Liver (tissue), 9 donors: ENCODE data around the gene PCDHGA5. TPM values are rescaled to one million over a fixed set of nuclear protein-coding genes. Genes with fewer than 3 reads are reported as not detected.
A peak's percentile ranks its signal among the peaks of the same experiment; 100 is the strongest.

Source experiments
- DNase-seq: peaks from one replicate; pipeline ENCODE4 v3.0.0-alpha.2; 2017; ENCODE audit warnings: low spot score
- H3K27ac ChIP-seq, 2 donors: one replicate each; pipeline ENCODE4 v1.7.0; 2013; ENCODE audit warnings: inconsistent platforms in 2 of 2, low read length in 2 of 2, control low read depth in 1 of 2, low read depth in 1 of 2, mild to moderate bottlenecking in 1 of 2
- H3K27me3 ChIP-seq, 4 donors: one replicate each; pipeline versions ENCODE4 v1.6.1 to v1.7.0; 2013; ENCODE audit warnings: low read length in 3 of 4, inconsistent platforms in 1 of 4, mild to moderate bottlenecking in 1 of 4, moderate library complexity in 1 of 4; ENCODE audit not compliant: control insufficient read depth in 4 of 4, insufficient read depth in 4 of 4
- H3K36me3 ChIP-seq, 4 donors: one replicate each; pipeline versions ENCODE4 v1.6.1 to v1.7.0; 2013; ENCODE audit warnings: low read length in 3 of 4, mild to moderate bottlenecking in 3 of 4, low read depth in 1 of 4, moderate library complexity in 1 of 4; ENCODE audit not compliant: control insufficient read depth in 4 of 4, insufficient read depth in 3 of 4
- H3K4me1 ChIP-seq, 4 donors: one replicate each; pipeline versions ENCODE4 v1.6.1 to v1.7.0; 2013; ENCODE audit warnings: low read length in 3 of 4, mild to moderate bottlenecking in 3 of 4, moderate library complexity in 1 of 4; ENCODE audit not compliant: control insufficient read depth in 4 of 4, insufficient read depth in 4 of 4
- H3K4me3 ChIP-seq, 3 donors: one replicate each; pipeline versions ENCODE4 v1.6.1 to v1.7.0; 2013; ENCODE audit warnings: low read length in 3 of 3, control low read depth in 1 of 3, low read depth in 1 of 3, mild to moderate bottlenecking in 1 of 3
- H3K9ac ChIP-seq, 2 donors: one replicate each; pipeline ENCODE4 v1.7.0; 2013; ENCODE audit warnings: low read length in 2 of 2, mild to moderate bottlenecking in 2 of 2, moderate library complexity in 2 of 2, control low read depth in 1 of 2, low read depth in 1 of 2
- H3K9me3 ChIP-seq, 4 donors: one replicate each; pipeline versions ENCODE4 v1.6.1 to v1.7.0; 2013; ENCODE audit warnings: low read length in 3 of 4; ENCODE audit not compliant: control insufficient read depth in 4 of 4
- EGR1 ChIP-seq, 2 donors: IDR thresholded peaks; 2 replicates each; pipeline ENCODE4 v1.6.1; 2016 to 2018; ENCODE audit warnings: antibody characterized with exemption in 2 of 2, low read depth in 2 of 2
- FOXA1 ChIP-seq: IDR thresholded peaks from 2 replicates; pipeline ENCODE4 v1.6.1; 2016; ENCODE audit warnings: antibody characterized with exemption
- FOXA2 ChIP-seq: IDR thresholded peaks from 2 replicates; pipeline ENCODE4 v1.6.1; 2016; ENCODE audit warnings: antibody characterized with exemption
- GABPA ChIP-seq, 2 donors: IDR thresholded peaks in 1 of 2; conservative IDR thresholded peaks in 1 of 2; 2 replicates each; pipeline ENCODE4 v1.6.1; 2016; ENCODE audit warnings: antibody characterized with exemption in 2 of 2, mild to moderate bottlenecking in 1 of 2, moderate library complexity in 1 of 2
- HNF4A ChIP-seq, 2 donors: conservative IDR thresholded peaks; 2 replicates each; pipeline ENCODE4 v1.6.1; 2016; ENCODE audit warnings: antibody characterized with exemption in 2 of 2, mild to moderate bottlenecking in 2 of 2
- HNF4G ChIP-seq: IDR thresholded peaks from 2 replicates; pipeline ENCODE4 v1.6.1; 2016; ENCODE audit warnings: antibody characterized with exemption
- JUND ChIP-seq, 2 donors: IDR thresholded peaks; 2 replicates each; pipeline ENCODE4 v1.6.1; 2016; ENCODE audit warnings: antibody characterized with exemption in 2 of 2
- NR2F2 ChIP-seq: IDR thresholded peaks from 2 replicates; pipeline ENCODE4 v1.6.1; 2016; ENCODE audit warnings: antibody characterized with exemption
- RAD21 ChIP-seq, 2 donors: IDR thresholded peaks; 2 replicates each; pipeline ENCODE4 v1.6.1; 2016; ENCODE audit warnings: antibody characterized with exemption in 2 of 2, mild to moderate bottlenecking in 2 of 2
- RXRA ChIP-seq, 2 donors: IDR thresholded peaks; 2 replicates each; pipeline ENCODE4 v1.6.1; 2017 to 2018; ENCODE audit warnings: antibody characterized with exemption in 2 of 2, mild to moderate bottlenecking in 1 of 2
- SP1 ChIP-seq: IDR thresholded peaks from 2 replicates; pipeline ENCODE4 v1.6.1; 2018; ENCODE audit warnings: antibody characterized with exemption, mild to moderate bottlenecking
- TAF1 ChIP-seq: conservative IDR thresholded peaks from 2 replicates; pipeline ENCODE4 v1.6.1; 2016; ENCODE audit warnings: antibody characterized with exemption, mild to moderate bottlenecking
- YY1 ChIP-seq: IDR thresholded peaks from 2 replicates; pipeline ENCODE4 v1.6.1; 2016; ENCODE audit warnings: antibody characterized with exemption, mild to moderate bottlenecking
- WGBS: extraction: QIAGEN DNeasy Blood & Tissue Kit; methylation state at CpG from one replicate; pipeline ENCODE4 v1.1.7; 2013; 5-methylcytosine and 5-hydroxymethylcytosine counted together
- polyA plus RNA-seq, 2 donors: library from polyadenylated mRNA; stranded (reverse) in 1 of 2; unstranded in 1 of 2; fragments of 200-250 nt in 1 of 2; fragments of >200 nt in 1 of 2; fragmentation: Nextera tagmentation in 1 of 2; extraction: Ambion mirVana in 1 of 2; gene quantifications; one replicate each; pipeline versions ENCODE4 v1.2.1 to v1.2.3, GENCODE V29; 2013 to 2015
- total RNA-seq, 2 donors: library from RNA; depleted of rRNA; stranded (reverse); fragments of >200 nt; gene quantifications; one replicate each; pipeline ENCODE4 v1.2.3, GENCODE V29; 2014
- TF ChIP-seq, protein P1 (sequence below): IDR thresholded peaks from 2 replicates; pipeline ENCODE4 v1.6.1; 2016; ENCODE audit warnings: antibody characterized with exemption
- TF ChIP-seq, protein P2 (sequence below): IDR thresholded peaks from 2 replicates; pipeline ENCODE4 v1.6.1; 2016; ENCODE audit warnings: antibody characterized with exemption
- TF ChIP-seq, protein P3 (sequence below): IDR thresholded peaks from 2 replicates; pipeline ENCODE4 v1.6.1; 2016; ENCODE audit warnings: antibody characterized with exemption
- TF ChIP-seq, protein P4 (sequence below): IDR thresholded peaks from 2 replicates; pipeline ENCODE4 v1.6.1; 2016; ENCODE audit warnings: antibody characterized with exemption, mild to moderate bottlenecking
- TF ChIP-seq, protein P5 (sequence below): fragments of 150-350 bp; IDR thresholded peaks from 2 replicates; pipeline ENCODE4 v1.5.1; 2017; ENCODE audit warnings: improper control_type of control experiment, low read depth, low read length; ENCODE audit not compliant: missing input control
- donor health status: healthy.
- donor health status: healthy.
- donor health status: healthy.
- donor health status: healthy.
- donor health status: healthy.

Gene PCDHGA5
- total and polyA plus RNA-seq, 4 donors = 0.04 to 0.50 (median 0.09) TPM

DNA sequence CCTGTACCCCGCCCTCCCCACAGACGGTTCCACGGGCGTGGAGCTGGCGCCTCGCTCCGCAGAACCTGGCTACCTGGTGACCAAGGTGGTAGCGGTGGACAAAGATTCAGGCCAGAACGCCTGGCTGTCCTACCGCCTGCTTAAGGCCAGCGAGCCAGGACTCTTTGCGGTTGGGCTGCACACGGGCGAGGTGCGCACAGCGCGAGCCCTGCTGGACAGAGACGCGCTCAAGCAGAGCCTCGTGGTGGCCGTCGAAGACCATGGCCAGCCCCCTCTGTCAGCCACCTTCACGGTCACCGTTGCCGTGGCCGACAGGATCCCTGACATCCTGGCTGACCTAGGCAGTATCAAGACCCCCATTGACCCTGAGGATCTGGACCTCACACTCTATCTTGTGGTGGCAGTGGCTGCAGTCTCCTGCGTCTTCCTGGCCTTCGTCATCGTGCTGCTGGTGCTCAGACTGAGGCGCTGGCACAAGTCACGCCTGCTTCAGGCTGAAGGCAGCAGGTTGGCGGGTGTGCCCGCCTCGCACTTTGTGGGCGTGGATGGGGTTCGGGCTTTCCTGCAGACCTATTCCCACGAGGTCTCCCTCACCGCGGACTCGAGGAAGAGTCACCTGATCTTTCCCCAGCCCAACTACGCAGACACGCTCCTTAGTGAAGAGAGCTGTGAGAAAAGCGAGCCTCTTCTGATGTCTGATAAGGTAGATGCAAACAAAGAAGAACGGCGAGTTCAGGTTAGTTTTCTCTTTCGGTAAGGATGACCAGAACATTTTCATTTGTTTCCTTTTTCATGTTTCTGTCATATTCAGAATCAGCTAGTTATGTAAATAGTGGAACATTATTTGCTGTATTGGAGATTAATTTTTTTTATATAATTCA is 2.3 kb downstream of the PCDHGA5 start:
- TF ChIP-seq RAD21 (IDR thresholded peaks at IDR 0.05) (no peak), EGR1 (IDR thresholded peaks at IDR 0.05; ENCODE audit: low read depth in 2 of 2) (no peak), HNF4G (no peak), NR2F2 (no peak)
- TF ChIP-seq, protein P1, sequence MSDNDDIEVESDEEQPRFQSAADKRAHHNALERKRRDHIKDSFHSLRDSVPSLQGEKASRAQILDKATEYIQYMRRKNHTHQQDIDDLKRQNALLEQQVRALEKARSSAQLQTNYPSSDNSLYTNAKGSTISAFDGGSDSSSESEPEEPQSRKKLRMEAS = no peak
- TF ChIP-seq, protein P2, sequence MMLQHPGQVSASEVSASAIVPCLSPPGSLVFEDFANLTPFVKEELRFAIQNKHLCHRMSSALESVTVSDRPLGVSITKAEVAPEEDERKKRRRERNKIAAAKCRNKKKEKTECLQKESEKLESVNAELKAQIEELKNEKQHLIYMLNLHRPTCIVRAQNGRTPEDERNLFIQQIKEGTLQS = no peak
- no peak overlapping the region for H3K27ac ChIP-seq
- H3K4me1 ChIP-seq = no peaks in the 10 kb centered on the region
- H3K9ac ChIP-seq = no peak overlapping the region
- H3K4me3 ChIP-seq = peak overlapping the region in 2 of 3 donors; percentile 6 to 41
- H3K27me3 ChIP-seq = peaks cover 0 to 5% (median 0%) of the 10 kb centered on the region in 4 donors
- no peak for DNase-seq
- no peaks in the 10 kb centered on the region for H3K36me3 ChIP-seq
- WGBS = 28% methylated on average over 46 of the region's 46 CpGs
- peaks cover 40 to 75% (median 54%) of the 10 kb centered on the region in 4 donors for H3K9me3 ChIP-seq

DNA sequence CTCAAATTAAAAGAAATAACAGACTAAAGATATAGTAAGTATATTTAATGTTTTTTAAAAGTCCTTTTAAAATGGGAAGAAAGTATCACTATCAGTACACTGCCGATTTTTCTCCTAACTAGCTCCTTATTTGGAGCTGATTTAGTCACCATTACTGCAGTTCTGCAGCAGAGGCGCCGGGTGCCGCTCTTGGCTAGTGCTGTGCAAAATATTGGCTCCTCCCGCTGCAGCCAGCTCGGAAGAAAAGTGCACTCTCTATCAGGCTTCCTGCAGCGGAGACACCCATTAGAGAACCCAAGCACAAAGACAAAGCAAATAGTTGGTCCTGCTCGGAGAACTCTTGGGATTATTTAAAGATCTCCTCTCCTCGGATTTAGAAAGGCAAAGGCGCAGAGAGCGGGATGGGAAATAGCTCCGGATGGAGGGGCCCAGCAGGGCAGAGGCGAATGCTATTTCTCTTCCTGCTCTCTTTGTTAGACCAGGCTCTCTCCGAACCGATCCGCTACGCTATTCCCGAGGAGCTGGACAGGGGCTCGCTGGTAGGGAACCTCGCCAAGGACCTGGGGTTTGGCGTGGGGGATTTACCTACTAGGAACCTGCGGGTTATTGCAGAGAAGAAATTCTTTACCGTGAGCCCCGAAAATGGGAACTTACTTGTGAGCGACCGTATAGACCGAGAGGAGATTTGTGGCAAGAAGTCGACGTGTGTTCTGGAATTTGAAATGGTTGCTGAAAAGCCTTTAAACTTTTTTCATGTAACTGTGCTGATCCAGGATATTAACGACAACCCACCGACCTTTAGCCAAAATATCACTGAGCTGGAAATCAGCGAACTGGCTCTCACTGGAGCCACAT is 6.3 kb downstream of the PCDHGA5 start, which contains the start of gene PCDHGB3:
Gene PCDHGB3 (plus strand): TSS at position 249 of the 855 bp plus-strand sequence. CDS start 153 bp downstream, at position 402.
- H3K4me1 ChIP-seq = no peaks in the 10 kb centered on the region
- no peak within 1 kb of the TSS for H3K27ac ChIP-seq
- peak within 1 kb of the TSS; percentile 6 to 62 (median 61) for H3K4me3 ChIP-seq
- peaks cover 44 to 78% (median 57%) of the 10 kb centered on the region in 4 donors for H3K9me3 ChIP-seq
- TF ChIP-seq RXRA (IDR thresholded peaks at IDR 0.05) = no peak
- peak; percentile 50 to 60 for TF ChIP-seq RAD21 (IDR thresholded peaks at IDR 0.05)
- no peak for TF ChIP-seq NR2F2
- TF ChIP-seq, protein P3, sequence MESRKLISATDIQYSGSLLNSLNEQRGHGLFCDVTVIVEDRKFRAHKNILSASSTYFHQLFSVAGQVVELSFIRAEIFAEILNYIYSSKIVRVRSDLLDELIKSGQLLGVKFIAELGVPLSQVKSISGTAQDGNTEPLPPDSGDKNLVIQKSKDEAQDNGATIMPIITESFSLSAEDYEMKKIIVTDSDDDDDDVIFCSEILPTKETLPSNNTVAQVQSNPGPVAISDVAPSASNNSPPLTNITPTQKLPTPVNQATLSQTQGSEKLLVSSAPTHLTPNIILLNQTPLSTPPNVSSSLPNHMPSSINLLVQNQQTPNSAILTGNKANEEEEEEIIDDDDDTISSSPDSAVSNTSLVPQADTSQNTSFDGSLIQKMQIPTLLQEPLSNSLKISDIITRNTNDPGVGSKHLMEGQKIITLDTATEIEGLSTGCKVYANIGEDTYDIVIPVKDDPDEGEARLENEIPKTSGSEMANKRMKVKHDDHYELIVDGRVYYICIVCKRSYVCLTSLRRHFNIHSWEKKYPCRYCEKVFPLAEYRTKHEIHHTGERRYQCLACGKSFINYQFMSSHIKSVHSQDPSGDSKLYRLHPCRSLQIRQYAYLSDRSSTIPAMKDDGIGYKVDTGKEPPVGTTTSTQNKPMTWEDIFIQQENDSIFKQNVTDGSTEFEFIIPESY = no peak
- TF ChIP-seq TAF1 = no peak
- TF ChIP-seq, protein P2 = no peak
- TF ChIP-seq FOXA2 = no peak
- no peak for TF ChIP-seq GABPA (IDR thresholded peaks at IDR 0.05 in 1 of 2, conservative IDR thresholded peaks at IDR 0.05 in 1 of 2)
- TF ChIP-seq FOXA1 = no peak
- TF ChIP-seq EGR1 (IDR thresholded peaks at IDR 0.05; ENCODE audit: low read depth in 2 of 2) = no peak
- TF ChIP-seq HNF4A (conservative IDR thresholded peaks at IDR 0.05) = no peak
- no peak for TF ChIP-seq SP1
- no peak for TF ChIP-seq YY1
- TF ChIP-seq, protein P1 = no peak
- no peak for TF ChIP-seq JUND (IDR thresholded peaks at IDR 0.05)
- TF ChIP-seq, protein P4, sequence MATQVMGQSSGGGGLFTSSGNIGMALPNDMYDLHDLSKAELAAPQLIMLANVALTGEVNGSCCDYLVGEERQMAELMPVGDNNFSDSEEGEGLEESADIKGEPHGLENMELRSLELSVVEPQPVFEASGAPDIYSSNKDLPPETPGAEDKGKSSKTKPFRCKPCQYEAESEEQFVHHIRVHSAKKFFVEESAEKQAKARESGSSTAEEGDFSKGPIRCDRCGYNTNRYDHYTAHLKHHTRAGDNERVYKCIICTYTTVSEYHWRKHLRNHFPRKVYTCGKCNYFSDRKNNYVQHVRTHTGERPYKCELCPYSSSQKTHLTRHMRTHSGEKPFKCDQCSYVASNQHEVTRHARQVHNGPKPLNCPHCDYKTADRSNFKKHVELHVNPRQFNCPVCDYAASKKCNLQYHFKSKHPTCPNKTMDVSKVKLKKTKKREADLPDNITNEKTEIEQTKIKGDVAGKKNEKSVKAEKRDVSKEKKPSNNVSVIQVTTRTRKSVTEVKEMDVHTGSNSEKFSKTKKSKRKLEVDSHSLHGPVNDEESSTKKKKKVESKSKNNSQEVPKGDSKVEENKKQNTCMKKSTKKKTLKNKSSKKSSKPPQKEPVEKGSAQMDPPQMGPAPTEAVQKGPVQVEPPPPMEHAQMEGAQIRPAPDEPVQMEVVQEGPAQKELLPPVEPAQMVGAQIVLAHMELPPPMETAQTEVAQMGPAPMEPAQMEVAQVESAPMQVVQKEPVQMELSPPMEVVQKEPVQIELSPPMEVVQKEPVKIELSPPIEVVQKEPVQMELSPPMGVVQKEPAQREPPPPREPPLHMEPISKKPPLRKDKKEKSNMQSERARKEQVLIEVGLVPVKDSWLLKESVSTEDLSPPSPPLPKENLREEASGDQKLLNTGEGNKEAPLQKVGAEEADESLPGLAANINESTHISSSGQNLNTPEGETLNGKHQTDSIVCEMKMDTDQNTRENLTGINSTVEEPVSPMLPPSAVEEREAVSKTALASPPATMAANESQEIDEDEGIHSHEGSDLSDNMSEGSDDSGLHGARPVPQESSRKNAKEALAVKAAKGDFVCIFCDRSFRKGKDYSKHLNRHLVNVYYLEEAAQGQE = no peak
- TF ChIP-seq HNF4G = no peak
- TF ChIP-seq, protein P5, sequence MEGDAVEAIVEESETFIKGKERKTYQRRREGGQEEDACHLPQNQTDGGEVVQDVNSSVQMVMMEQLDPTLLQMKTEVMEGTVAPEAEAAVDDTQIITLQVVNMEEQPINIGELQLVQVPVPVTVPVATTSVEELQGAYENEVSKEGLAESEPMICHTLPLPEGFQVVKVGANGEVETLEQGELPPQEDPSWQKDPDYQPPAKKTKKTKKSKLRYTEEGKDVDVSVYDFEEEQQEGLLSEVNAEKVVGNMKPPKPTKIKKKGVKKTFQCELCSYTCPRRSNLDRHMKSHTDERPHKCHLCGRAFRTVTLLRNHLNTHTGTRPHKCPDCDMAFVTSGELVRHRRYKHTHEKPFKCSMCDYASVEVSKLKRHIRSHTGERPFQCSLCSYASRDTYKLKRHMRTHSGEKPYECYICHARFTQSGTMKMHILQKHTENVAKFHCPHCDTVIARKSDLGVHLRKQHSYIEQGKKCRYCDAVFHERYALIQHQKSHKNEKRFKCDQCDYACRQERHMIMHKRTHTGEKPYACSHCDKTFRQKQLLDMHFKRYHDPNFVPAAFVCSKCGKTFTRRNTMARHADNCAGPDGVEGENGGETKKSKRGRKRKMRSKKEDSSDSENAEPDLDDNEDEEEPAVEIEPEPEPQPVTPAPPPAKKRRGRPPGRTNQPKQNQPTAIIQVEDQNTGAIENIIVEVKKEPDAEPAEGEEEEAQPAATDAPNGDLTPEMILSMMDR = peak; percentile 16
- WGBS = 15% methylated on average over 32 of the region's 32 CpGs
- H3K9ac ChIP-seq = no peak within 1 kb of the TSS
- no peaks in the 10 kb centered on the region for H3K36me3 ChIP-seq
- peaks cover 0 to 5% (median 1%) of the 10 kb centered on the region in 4 donors for H3K27me3 ChIP-seq
- no peak for DNase-seq
